Gastrocnemius medialis (tissue), 4 donors: ENCODE measurements around the gene ATP6V1D. TPM values are rescaled to one million over a fixed set of nuclear protein-coding genes. Genes with fewer than 3 reads are reported as not detected.

Source experiments
- ATAC-seq, 2 donors: fragments of 150-250 bp; one replicate each; pipeline ENCODE4 v1.9.1; 2016
- DNase-seq, 2 donors: peaks; one replicate each; pipeline ENCODE4 v3.0.0-alpha.2; 2019
- H3K27ac ChIP-seq, 4 donors: fragments of 200-600 bp; sonication (generic); 1 replicate in 1 of 4; 2 replicates in 3 of 4; pipeline ENCODE4 v1.5.1; 2016 to 2018; ENCODE audit warnings: mild to moderate bottlenecking in 2 of 4, moderate library complexity in 1 of 4
- H3K27me3 ChIP-seq, 3 donors: fragments of 200-600 bp; sonication (generic) in 2 of 3; 1 replicate in 1 of 3; 2 replicates in 2 of 3; pipeline versions ENCODE4 v1.5.1 to v1.6.0; 2016 to 2019; ENCODE audit warnings: mild to moderate bottlenecking in 1 of 3, moderate library complexity in 1 of 3
- H3K36me3 ChIP-seq, 2 donors: fragments of 200-600 bp; sonication (generic) in 1 of 2; one replicate each; pipeline ENCODE4 v1.5.1; 2017 to 2018
- H3K4me1 ChIP-seq, 2 donors: fragments of 200-600 bp; sonication (generic) in 1 of 2; one replicate each; pipeline ENCODE4 v1.5.1; 2016 to 2017; ENCODE audit warnings: mild to moderate bottlenecking in 2 of 2
- H3K4me3 ChIP-seq, 4 donors: fragments of 200-600 bp; sonication (generic) in 3 of 4; 1 replicate in 1 of 4; 2 replicates in 3 of 4; pipeline ENCODE4 v1.5.1; 2016 to 2019; ENCODE audit warnings: mild to moderate bottlenecking in 2 of 4
- H3K9me3 ChIP-seq, 3 donors: fragments of 200-600 bp; sonication (generic) in 2 of 3; 1 replicate in 1 of 3; 2 replicates in 2 of 3; pipeline ENCODE4 v1.5.1; 2016 to 2019
- POLR2A ChIP-seq, 2 donors: fragments of 450-650 bp; IDR thresholded peaks; one replicate each; pipeline ENCODE4 v1.6.1; 2017; ENCODE audit warnings: antibody characterized with exemption in 2 of 2, mild to moderate bottlenecking in 2 of 2, moderate library complexity in 2 of 2
- in situ Hi-C, 4 donors: fragments of 200-750 bp; cut with MboI; loops; one replicate each; pipeline versions ENCODE4 v1.15.0 to v1.8.0; 2017; ENCODE audit warnings: low sequenced_read_pairs in 4 of 4
- intact Hi-C: fragments of 100-400 bp; cut with DNase I; formaldehyde crosslinking; loops from one replicate; pipeline ENCODE4 v1.15.1; 2023; ENCODE audit warnings: low total_unique reads
- total RNA-seq, 4 donors: library from RNA; depleted of rRNA; stranded (reverse); fragments of >200 nt; gene quantifications; one replicate each; pipeline versions ENCODE4 v1.1.0 to v1.2.3, GENCODE V29; 2016
- TF ChIP-seq, protein P1 (sequence below), 5 experiments: fragments of 450-650 bp in 3 of 5; fragments of 200-600 bp in 2 of 5; sonication (generic) in 2 of 5; IDR thresholded peaks in 4 of 5; conservative IDR thresholded peaks in 1 of 5; 1 replicate in 4 of 5; 2 replicates in 1 of 5; pipeline ENCODE4 v1.5.1; 2016 to 2019; ENCODE audit warnings: antibody characterized with exemption in 5 of 5, mild to moderate bottlenecking in 3 of 5, moderate library complexity in 3 of 5

The ATP6V1D gene
- total RNA-seq, 4 donors from 2014 or later = 69.8 to 126 (median 73.3) TPM

DNA sequence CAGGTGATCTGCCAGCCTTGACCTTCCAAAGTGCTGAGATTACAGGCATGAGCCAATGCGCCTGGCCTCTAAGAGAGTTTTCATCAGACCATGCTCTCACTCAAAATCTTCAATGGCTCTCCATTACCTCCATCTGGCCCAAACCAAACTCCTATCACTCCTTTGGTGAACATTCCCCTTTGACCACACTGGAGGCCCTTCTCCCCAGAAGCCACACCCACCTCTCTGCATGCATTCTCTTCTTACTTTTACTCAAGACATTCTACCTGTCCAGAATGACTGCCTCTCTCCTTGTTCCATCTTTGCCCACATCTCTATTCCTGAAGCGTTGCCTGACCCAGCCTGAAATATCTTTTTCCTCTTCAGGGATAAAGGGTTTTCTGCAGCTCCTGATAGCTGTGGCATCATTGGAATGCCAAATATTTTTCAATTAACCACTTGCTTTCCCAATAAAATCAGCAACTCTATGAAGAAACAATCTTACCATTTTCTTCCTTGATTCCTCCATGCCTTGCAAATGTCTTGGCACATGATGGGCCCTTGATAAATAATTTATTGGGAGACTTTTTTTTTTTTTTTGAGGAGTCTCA lies 36.9 kb upstream of the ATP6V1D start:
- no peak for TF ChIP-seq POLR2A (IDR thresholded peaks at IDR 0.05)
- TF ChIP-seq, protein P1, sequence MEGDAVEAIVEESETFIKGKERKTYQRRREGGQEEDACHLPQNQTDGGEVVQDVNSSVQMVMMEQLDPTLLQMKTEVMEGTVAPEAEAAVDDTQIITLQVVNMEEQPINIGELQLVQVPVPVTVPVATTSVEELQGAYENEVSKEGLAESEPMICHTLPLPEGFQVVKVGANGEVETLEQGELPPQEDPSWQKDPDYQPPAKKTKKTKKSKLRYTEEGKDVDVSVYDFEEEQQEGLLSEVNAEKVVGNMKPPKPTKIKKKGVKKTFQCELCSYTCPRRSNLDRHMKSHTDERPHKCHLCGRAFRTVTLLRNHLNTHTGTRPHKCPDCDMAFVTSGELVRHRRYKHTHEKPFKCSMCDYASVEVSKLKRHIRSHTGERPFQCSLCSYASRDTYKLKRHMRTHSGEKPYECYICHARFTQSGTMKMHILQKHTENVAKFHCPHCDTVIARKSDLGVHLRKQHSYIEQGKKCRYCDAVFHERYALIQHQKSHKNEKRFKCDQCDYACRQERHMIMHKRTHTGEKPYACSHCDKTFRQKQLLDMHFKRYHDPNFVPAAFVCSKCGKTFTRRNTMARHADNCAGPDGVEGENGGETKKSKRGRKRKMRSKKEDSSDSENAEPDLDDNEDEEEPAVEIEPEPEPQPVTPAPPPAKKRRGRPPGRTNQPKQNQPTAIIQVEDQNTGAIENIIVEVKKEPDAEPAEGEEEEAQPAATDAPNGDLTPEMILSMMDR (IDR thresholded peaks at IDR 0.05 in 4 of 5, conservative IDR thresholded peaks at IDR 0.05 in 1 of 5) = no peak
- Histone ChIP-seq H3K4me1 (no peaks in the 10 kb centered on the region), H3K9me3 (no peaks in the 10 kb centered on the region), H3K27ac (no peak overlapping the region), H3K27me3 (no peaks in the 10 kb centered on the region), H3K36me3 (no peaks in the 10 kb centered on the region), H3K4me3 (no peak overlapping the region)
- ATAC-seq (no peak), DNase-seq (no peak)
- in situ Hi-C loops = no loop called here
- intact Hi-C loops = no loop called here

DNA sequence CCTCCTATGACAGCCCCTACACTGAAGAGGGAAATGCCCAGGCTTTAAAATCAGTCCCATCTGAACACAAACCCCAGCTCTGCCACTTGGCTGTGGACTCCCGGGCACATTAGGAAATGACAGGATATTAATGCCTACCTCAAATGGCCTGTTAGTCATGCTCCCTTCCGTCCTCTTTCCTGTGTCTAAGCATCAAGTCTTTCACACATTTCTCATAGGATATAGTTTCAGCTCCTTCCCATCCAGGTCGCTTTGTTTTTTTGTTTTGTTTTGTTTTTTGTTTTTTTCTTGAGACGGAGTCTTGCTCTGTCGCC lies 36.2 kb upstream of the ATP6V1D start:
- no peak for ATAC-seq
- no peaks in the 10 kb centered on the region for H3K27me3 ChIP-seq
- H3K4me3 ChIP-seq = no peak overlapping the region
- TF ChIP-seq, protein P1 (IDR thresholded peaks at IDR 0.05 in 4 of 5, conservative IDR thresholded peaks at IDR 0.05 in 1 of 5) = no peak
- no peak for TF ChIP-seq POLR2A (IDR thresholded peaks at IDR 0.05)
- intact Hi-C loops (no loop called here), in situ Hi-C loops (no loop called here)
- no peak for DNase-seq
- H3K36me3 ChIP-seq = no peaks in the 10 kb centered on the region
- H3K4me1 ChIP-seq = no peaks in the 10 kb centered on the region
- no peaks in the 10 kb centered on the region for H3K9me3 ChIP-seq
- H3K27ac ChIP-seq = no peak overlapping the region

DNA sequence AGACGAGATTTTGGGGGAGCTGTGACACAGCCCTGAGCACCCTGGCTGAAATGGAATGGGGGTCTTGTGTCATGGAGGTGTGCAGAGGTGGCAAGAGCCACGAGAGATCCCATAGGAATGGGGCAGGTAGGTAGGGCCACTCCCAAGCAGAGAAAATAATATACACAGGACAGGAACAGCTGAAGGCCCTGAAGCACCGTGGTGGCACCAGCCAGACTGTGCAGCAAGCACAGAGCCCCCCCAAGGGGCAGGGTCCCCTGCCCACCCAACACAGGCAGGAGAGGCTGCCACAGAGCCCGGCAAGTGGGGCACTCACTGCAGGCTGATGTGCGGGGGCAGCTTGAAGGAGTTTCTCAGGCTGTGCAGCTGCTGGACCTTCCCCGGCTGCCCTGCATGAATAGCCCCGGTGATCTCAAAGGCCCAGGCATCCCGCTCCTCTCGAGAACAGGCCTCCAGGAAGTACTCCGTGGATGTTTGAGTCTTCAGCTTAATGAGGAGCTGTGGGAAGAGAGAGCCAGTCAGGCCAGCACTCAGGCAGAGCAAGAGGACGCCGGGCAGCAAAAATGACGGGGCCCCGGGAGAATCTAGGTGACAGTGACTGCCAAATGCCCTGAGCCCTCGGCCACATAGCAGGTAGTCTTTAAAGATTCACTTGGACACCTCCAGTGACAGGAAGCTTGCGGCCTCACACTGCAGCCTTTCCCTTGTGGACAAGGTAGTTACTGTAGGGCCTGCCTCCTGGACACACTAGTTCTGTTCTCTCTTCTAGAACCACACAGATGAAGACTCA lies 35.7 kb upstream of the ATP6V1D start:
- ATAC-seq (no peak), DNase-seq (no peak)
- Histone ChIP-seq H3K9me3 (no peaks in the 10 kb centered on the region), H3K27me3 (no peaks in the 10 kb centered on the region), H3K4me3 (no peak overlapping the region), H3K4me1 (no peaks in the 10 kb centered on the region), H3K27ac (no peak overlapping the region), H3K36me3 (no peaks in the 10 kb centered on the region)
- in situ Hi-C loops (no loop called here), intact Hi-C loops (no loop called here)
- no peak for TF ChIP-seq POLR2A (IDR thresholded peaks at IDR 0.05)
- TF ChIP-seq, protein P1 (IDR thresholded peaks at IDR 0.05 in 4 of 5, conservative IDR thresholded peaks at IDR 0.05 in 1 of 5) = no peak

DNA sequence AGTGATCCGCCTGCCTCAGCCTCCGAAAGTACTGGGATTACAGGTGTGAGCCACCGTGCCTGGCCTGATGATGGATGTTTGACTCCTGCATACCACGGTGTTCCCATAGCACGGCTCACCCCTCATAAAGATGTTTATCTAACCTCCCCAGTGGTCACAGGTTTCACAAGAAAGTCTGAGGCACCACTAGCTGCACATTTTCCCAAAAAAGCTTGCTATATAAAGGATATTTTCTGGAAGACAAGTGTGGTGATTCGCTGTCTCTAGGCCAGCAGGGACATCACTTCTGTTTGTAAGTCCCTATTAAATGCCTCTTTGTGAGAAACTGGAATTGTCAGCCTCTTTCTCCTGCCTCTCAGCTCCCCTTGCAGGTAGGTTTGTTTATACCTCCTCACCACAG lies 34.1 kb upstream of the ATP6V1D start:
- H3K4me3 ChIP-seq = no peak overlapping the region
- no peaks in the 10 kb centered on the region for H3K4me1 ChIP-seq
- TF ChIP-seq, protein P1 (IDR thresholded peaks at IDR 0.05 in 4 of 5, conservative IDR thresholded peaks at IDR 0.05 in 1 of 5) = no peak
- TF ChIP-seq POLR2A (IDR thresholded peaks at IDR 0.05) = no peak
- ATAC-seq = no peak
- H3K36me3 ChIP-seq = no peaks in the 10 kb centered on the region
- in situ Hi-C loops = no loop called here
- intact Hi-C loops = no loop called here
- no peaks in the 10 kb centered on the region for H3K27me3 ChIP-seq
- no peak for DNase-seq
- no peak overlapping the region for H3K27ac ChIP-seq
- no peaks in the 10 kb centered on the region for H3K9me3 ChIP-seq
